ENCODE measurements around the gene IKZF4. TPM values are rescaled to one million over a fixed set of nuclear protein-coding genes. Genes with fewer than 3 reads are reported as not detected.

IKZF4 gene
- total and polyA plus RNA-seq, 3 experiments from 2014 or later = 0.86 to 11.6 (median 11.0) TPM

- peaks cover 0 to 1% (median 0%) of the 10 kb centered on the region in 3 donors for H3K36me3 Mint-ChIP-seq
- Histone ChIP-seq H3K27me3 (ENCODE audit: insufficient read depth, low read length, poor library complexity, severe bottlenecking) (peaks cover 6% of the 10 kb centered on the region), H3K4me1 (ENCODE audit: insufficient read depth, low read length) (peaks cover 5% of the 10 kb centered on the region), H3K4me3 (ENCODE audit: low read length) (peak overlapping the region; percentile 83), H3K27ac (ENCODE audit: low read depth, low read length) (no peak overlapping the region), H3K36me3 (ENCODE audit: insufficient read depth, low read length) (no peaks in the 10 kb centered on the region), H3K9me3 (ENCODE audit: low read length) (no peaks in the 10 kb centered on the region)
- peaks cover 7 to 13% of the 10 kb centered on the region in 2 donors for H3K27me3 Mint-ChIP-seq
- CTCF ChIA-PET = interaction anchor here (1.0 to 1.1 kb wide), 2 partner anchors 13 to 44 kb away, joined by 3 read pairs; no protein-coding TSS in a partner anchor
- H3K9me3 Mint-ChIP-seq = no peaks in the 10 kb centered on the region
- DNase-seq = no peak
- peak overlapping the region; percentile 84 to 94 (median 86) for H3K4me3 Mint-ChIP-seq
- H3K27ac Mint-ChIP-seq = peak overlapping the region in 1 of 8 donors; percentile 42
- POLR2A ChIA-PET = interaction anchor here (0.7 to 2.2 kb wide), 4 partner anchors 23 to 38 kb away, joined by 3 to 9 read pairs (median 4); partner anchors contain the start of genes PA2G4, RPL41 and ZC3H10
- H3K4me1 Mint-ChIP-seq = peaks cover 3 to 24% (median 4%) of the 10 kb centered on the region in 3 donors
Measured at GRCh38 chr12:56080556-56081138, 59.8 kb downstream of the IKZF4 start.

- peaks cover 7 to 15% of the 10 kb centered on the region in 2 donors for H3K27me3 Mint-ChIP-seq
- Histone ChIP-seq H3K4me3 (ENCODE audit: low read length) (no peak overlapping the region), H3K9me3 (ENCODE audit: low read length) (no peaks in the 10 kb centered on the region), H3K4me1 (ENCODE audit: insufficient read depth, low read length) (peaks cover 5% of the 10 kb centered on the region), H3K36me3 (ENCODE audit: insufficient read depth, low read length) (no peaks in the 10 kb centered on the region), H3K27ac (ENCODE audit: low read depth, low read length) (no peak overlapping the region), H3K27me3 (ENCODE audit: insufficient read depth, low read length, poor library complexity, severe bottlenecking) (peaks cover 6% of the 10 kb centered on the region)
- ChIA-PET POLR2A (interaction anchor here (0.8 kb wide), 1 partner anchor 20 kb away, joined by 4 read pairs; no protein-coding TSS in a partner anchor), CTCF (interaction anchor here (1.0 to 1.1 kb wide), 2 partner anchors 14 to 43 kb away, joined by 3 read pairs; no protein-coding TSS in a partner anchor)
- no peaks in the 10 kb centered on the region for H3K9me3 Mint-ChIP-seq
- peaks cover 0 to 1% (median 0%) of the 10 kb centered on the region in 3 donors for H3K36me3 Mint-ChIP-seq
- no peak overlapping the region for H3K27ac Mint-ChIP-seq
- no peak for DNase-seq
- H3K4me3 Mint-ChIP-seq = peak overlapping the region in 5 of 7 donors; percentile 83 to 87 (median 86)
- peaks cover 3 to 24% (median 4%) of the 10 kb centered on the region in 3 donors for H3K4me1 Mint-ChIP-seq
Measured at GRCh38 chr12:56081393-56082347, 60.8 kb downstream of the IKZF4 start.

GRCh38 chr12:56082382-56082781 is 61.5 kb downstream of the IKZF4 start:
- DNase-seq = no peak
- H3K36me3 ChIP-seq (ENCODE audit: insufficient read depth, low read length) = no peaks in the 10 kb centered on the region
- POLR2A ChIA-PET = interaction anchor here (0.8 kb wide), 1 partner anchor 20 kb away, joined by 4 read pairs; no protein-coding TSS in a partner anchor
- peaks cover 5% of the 10 kb centered on the region for H3K4me1 ChIP-seq (ENCODE audit: insufficient read depth, low read length)
- no peak overlapping the region for H3K27ac ChIP-seq (ENCODE audit: low read depth, low read length)
- H3K4me3 ChIP-seq (ENCODE audit: low read length) = no peak overlapping the region
- peak overlapping the region in 1 of 7 donors; percentile 83 for H3K4me3 Mint-ChIP-seq
- peaks cover 7 to 15% of the 10 kb centered on the region in 2 donors for H3K27me3 Mint-ChIP-seq
- H3K9me3 ChIP-seq (ENCODE audit: low read length) = no peaks in the 10 kb centered on the region
- H3K27me3 ChIP-seq (ENCODE audit: insufficient read depth, low read length, poor library complexity, severe bottlenecking) = peaks cover 6% of the 10 kb centered on the region
- no peak overlapping the region for H3K27ac Mint-ChIP-seq
- no peaks in the 10 kb centered on the region for H3K9me3 Mint-ChIP-seq
- H3K4me1 Mint-ChIP-seq = peaks cover 3 to 24% (median 4%) of the 10 kb centered on the region in 3 donors
- H3K36me3 Mint-ChIP-seq = peaks cover 0 to 1% (median 0%) of the 10 kb centered on the region in 3 donors
- CTCF ChIA-PET = no interaction called here

- Mint-ChIP-seq H3K27me3 (peaks cover 7 to 15% of the 10 kb centered on the region in 2 donors), H3K9me3 (no peaks in the 10 kb centered on the region), H3K4me1 (peaks cover 3 to 24% (median 4%) of the 10 kb centered on the region in 3 donors), H3K27ac (peak overlapping the region in 1 of 8 donors; percentile 14), H3K4me3 (no peak overlapping the region), H3K36me3 (peaks cover 0 to 1% (median 0%) of the 10 kb centered on the region in 3 donors)
- no peaks in the 10 kb centered on the region for H3K36me3 ChIP-seq (ENCODE audit: insufficient read depth, low read length)
- H3K27me3 ChIP-seq (ENCODE audit: insufficient read depth, low read length, poor library complexity, severe bottlenecking) = peaks cover 6% of the 10 kb centered on the region
- ChIA-PET CTCF (no interaction called here), POLR2A (no interaction called here)
- H3K9me3 ChIP-seq (ENCODE audit: low read length) = no peaks in the 10 kb centered on the region
- no peak for DNase-seq
- H3K4me3 ChIP-seq (ENCODE audit: low read length) = no peak overlapping the region
- no peak overlapping the region for H3K27ac ChIP-seq (ENCODE audit: low read depth, low read length)
- peaks cover 5% of the 10 kb centered on the region for H3K4me1 ChIP-seq (ENCODE audit: insufficient read depth, low read length)
Measured at GRCh38 chr12:56082967-56083366, 62.1 kb downstream of the IKZF4 start.

- CTCF ChIA-PET = interaction anchor here (0.6 to 3.0 kb wide), 11 partner anchors 10 to 350 kb away, joined by 3 to 15 read pairs (median 3); partner anchors contain the start of genes ESYT1, RPL41, SMARCC2 and STAT2
- H3K4me1 ChIP-seq (ENCODE audit: insufficient read depth, low read length) = no peaks in the 10 kb centered on the region
- no peaks in the 10 kb centered on the region for H3K36me3 ChIP-seq (ENCODE audit: insufficient read depth, low read length)
- Mint-ChIP-seq H3K36me3 (peaks cover 0 to 1% (median 0%) of the 10 kb centered on the region in 3 donors), H3K4me3 (no peak overlapping the region), H3K27ac (peak overlapping the region in 2 of 8 donors; percentile 33 to 71), H3K9me3 (no peaks in the 10 kb centered on the region), H3K4me1 (peaks cover 3 to 11% (median 4%) of the 10 kb centered on the region in 3 donors), H3K27me3 (peaks cover 7 to 15% of the 10 kb centered on the region in 2 donors)
- no peak overlapping the region for H3K4me3 ChIP-seq (ENCODE audit: low read length)
- no peak for DNase-seq
- peaks cover 6% of the 10 kb centered on the region for H3K27me3 ChIP-seq (ENCODE audit: insufficient read depth, low read length, poor library complexity, severe bottlenecking)
- POLR2A ChIA-PET = interaction anchor here (0.5 to 0.6 kb wide), 2 partner anchors 13 to 104 kb away, joined by 3 to 4 read pairs; partner anchors contain the start of gene SMARCC2
- H3K27ac ChIP-seq (ENCODE audit: low read depth, low read length) = no peak overlapping the region
- H3K9me3 ChIP-seq (ENCODE audit: low read length) = no peaks in the 10 kb centered on the region
Measured at GRCh38 chr12:56084958-56085543, 64.2 kb downstream of the IKZF4 start.

GRCh38 chr12:56086096-56086495 is 65.3 kb downstream of the IKZF4 start:
- Histone ChIP-seq H3K27ac (ENCODE audit: low read depth, low read length) (no peak overlapping the region), H3K4me1 (ENCODE audit: insufficient read depth, low read length) (no peaks in the 10 kb centered on the region), H3K4me3 (ENCODE audit: low read length) (no peak overlapping the region), H3K27me3 (ENCODE audit: insufficient read depth, low read length, poor library complexity, severe bottlenecking) (peaks cover 1% of the 10 kb centered on the region), H3K36me3 (ENCODE audit: insufficient read depth, low read length) (no peaks in the 10 kb centered on the region), H3K9me3 (ENCODE audit: low read length) (no peaks in the 10 kb centered on the region)
- DNase-seq = no peak
- Mint-ChIP-seq H3K4me1 (peaks cover 0 to under 1% (median 0%) of the 10 kb centered on the region in 3 donors), H3K36me3 (no peaks in the 10 kb centered on the region), H3K27ac (peak overlapping the region in 1 of 8 donors; percentile 30), H3K4me3 (no peak overlapping the region), H3K27me3 (peaks cover 7 to 11% of the 10 kb centered on the region in 2 donors), H3K9me3 (no peaks in the 10 kb centered on the region)
- ChIA-PET POLR2A (no interaction called here), CTCF (interaction anchor here (0.8 to 3.0 kb wide), 9 partner anchors 9 to 274 kb away, joined by 3 to 15 read pairs (median 4); partner anchors contain the start of genes ESYT1, RPL41, SMARCC2 and STAT2)

- H3K9me3 Mint-ChIP-seq = no peaks in the 10 kb centered on the region
- peak overlapping the region in 1 of 8 donors; percentile 30 for H3K27ac Mint-ChIP-seq
- peaks cover 7% of the 10 kb centered on the region in 2 donors for H3K27me3 Mint-ChIP-seq
- H3K27ac ChIP-seq (ENCODE audit: low read depth, low read length) = no peak overlapping the region
- H3K4me1 ChIP-seq (ENCODE audit: insufficient read depth, low read length) = no peaks in the 10 kb centered on the region
- H3K9me3 ChIP-seq (ENCODE audit: low read length) = no peaks in the 10 kb centered on the region
- no peak for DNase-seq
- no peak overlapping the region for H3K4me3 Mint-ChIP-seq
- CTCF ChIA-PET = interaction anchor here (0.9 to 3.0 kb wide), 4 partner anchors 9 to 103 kb away, joined by 3 to 15 read pairs (median 4); partner anchors contain the start of genes RPL41, SMARCC2 and ZC3H10
- no peaks in the 10 kb centered on the region for H3K36me3 ChIP-seq (ENCODE audit: insufficient read depth, low read length)
- H3K27me3 ChIP-seq (ENCODE audit: insufficient read depth, low read length, poor library complexity, severe bottlenecking) = no peaks in the 10 kb centered on the region
- no peak overlapping the region for H3K4me3 ChIP-seq (ENCODE audit: low read length)
- POLR2A ChIA-PET = no interaction called here
- H3K4me1 Mint-ChIP-seq = no peaks in the 10 kb centered on the region
- no peaks in the 10 kb centered on the region for H3K36me3 Mint-ChIP-seq
Measured at GRCh38 chr12:56086608-56087007, 65.8 kb downstream of the IKZF4 start.
